Epithelial cell of esophagus (primary cell): ENCODE data around the gene CLEC16A.

Experiments used
- DNase-seq: peaks from one replicate; pipeline ENCODE4 v3.0.0; 2010; ENCODE audit warnings: low read depth
- H3K4me3 ChIP-seq: 2 replicates; pipeline ENCODE4 v1.5.1; 2011; ENCODE audit warnings: mild to moderate bottlenecking, low read length, control low read depth
- TF ChIP-seq, protein P1 (sequence below): IDR thresholded peaks from 2 replicates; pipeline ENCODE4 v1.5.1; 2011; ENCODE audit warnings: low read depth, mild to moderate bottlenecking, low read length, control low read depth, inconsistent platforms; ENCODE audit not compliant: insufficient read depth; ENCODE audit errors: missing control alignments

Gene CLEC16A

DNA sequence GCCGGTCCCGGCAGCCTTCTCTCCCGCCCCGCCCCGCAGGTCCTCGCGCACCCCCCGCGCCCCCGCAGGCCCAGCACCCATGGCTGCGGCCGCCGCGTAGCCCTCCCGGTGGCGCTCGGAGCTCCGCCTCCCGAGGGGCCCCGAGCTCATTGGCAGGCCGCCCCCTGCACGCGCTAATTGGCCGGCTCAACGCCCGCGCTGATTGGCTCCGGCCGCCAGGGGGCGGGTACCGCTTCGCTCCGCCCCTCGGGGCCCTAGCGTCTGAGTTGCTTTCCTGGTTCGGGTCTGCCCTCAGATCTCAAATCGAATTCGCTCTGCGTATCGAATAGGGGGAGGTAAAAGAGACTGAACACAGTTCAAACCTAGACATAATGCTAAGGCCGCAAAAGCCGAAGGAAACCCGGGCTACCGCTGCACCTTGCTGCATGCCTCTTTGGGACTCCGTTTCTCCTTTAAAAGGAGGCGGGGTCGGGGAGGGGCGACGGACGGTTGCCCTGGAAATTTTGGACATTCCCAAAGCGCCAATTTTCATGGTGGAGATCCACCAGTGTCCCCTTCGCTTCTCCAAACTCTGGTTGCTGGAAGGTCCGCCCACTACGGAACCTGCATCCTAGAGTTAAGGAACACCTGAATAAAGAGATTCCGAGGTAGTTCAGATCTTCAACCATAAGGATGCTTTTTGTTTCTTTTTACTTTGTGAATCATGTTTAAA is 1.9 kb upstream of the CLEC16A start, which contains the start of gene DEXI:
DEXI (minus strand) TSS at position 117 of the 712 bp plus-strand sequence. CDS start 463 bp downstream, outside the sequence.
- DNase-seq = peak; percentile 91
- TF ChIP-seq, protein P1, sequence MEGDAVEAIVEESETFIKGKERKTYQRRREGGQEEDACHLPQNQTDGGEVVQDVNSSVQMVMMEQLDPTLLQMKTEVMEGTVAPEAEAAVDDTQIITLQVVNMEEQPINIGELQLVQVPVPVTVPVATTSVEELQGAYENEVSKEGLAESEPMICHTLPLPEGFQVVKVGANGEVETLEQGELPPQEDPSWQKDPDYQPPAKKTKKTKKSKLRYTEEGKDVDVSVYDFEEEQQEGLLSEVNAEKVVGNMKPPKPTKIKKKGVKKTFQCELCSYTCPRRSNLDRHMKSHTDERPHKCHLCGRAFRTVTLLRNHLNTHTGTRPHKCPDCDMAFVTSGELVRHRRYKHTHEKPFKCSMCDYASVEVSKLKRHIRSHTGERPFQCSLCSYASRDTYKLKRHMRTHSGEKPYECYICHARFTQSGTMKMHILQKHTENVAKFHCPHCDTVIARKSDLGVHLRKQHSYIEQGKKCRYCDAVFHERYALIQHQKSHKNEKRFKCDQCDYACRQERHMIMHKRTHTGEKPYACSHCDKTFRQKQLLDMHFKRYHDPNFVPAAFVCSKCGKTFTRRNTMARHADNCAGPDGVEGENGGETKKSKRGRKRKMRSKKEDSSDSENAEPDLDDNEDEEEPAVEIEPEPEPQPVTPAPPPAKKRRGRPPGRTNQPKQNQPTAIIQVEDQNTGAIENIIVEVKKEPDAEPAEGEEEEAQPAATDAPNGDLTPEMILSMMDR = peak; percentile 22
- peak within 1 kb of the TSS; percentile 54 for H3K4me3 ChIP-seq

DNA sequence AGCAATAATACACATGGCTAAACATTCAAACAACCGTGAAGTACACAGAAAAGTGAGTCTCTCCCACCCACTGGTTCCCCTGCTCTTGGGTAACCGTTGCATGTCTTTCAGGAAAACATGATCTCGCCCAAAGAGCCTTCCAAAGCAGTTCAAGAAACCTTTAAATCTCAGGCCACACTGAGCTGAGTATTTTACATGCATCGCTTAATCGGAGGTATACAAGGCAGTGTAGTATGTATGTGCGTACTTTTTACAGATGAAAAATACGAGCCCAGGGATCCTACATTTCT is 1.4 kb upstream of the CLEC16A start:
- peak overlapping the region; percentile 54 for H3K4me3 ChIP-seq
- TF ChIP-seq, protein P1 = no peak
- no peak for DNase-seq

DNA sequence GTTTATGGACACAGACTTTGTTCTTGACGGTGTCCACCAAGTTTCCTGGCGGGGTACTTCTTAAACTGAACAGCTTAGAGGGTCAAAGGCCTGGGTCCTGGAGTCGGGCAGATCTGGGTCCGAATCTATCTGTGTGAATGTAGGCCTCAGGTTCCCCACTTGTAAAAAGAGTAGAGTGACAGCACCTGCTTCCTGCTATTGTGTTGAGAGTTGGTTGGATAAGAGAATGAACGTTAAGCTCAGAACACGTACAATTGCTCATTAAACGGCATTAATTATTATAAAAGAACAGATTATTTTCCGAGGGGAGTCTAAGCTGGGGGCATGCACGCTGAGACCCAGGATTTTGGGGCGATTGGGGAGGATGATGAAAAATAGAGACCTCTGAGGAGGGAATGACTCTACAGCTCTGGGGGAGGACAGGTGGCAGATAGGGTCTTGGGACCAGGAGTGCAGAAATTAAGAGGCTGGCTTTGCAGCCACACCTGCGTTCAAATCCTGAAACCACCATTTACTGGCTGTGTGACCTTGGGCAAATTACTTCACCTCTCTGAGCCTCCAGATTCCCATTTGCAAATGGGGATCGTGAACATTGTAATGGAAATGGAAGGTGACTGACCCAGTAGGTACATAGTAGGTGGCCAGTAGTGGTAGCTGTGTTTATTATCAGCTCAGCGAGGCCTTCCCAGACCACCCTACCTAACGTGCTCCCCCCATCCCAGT is 862 bp downstream of the CLEC16A start:
- TF ChIP-seq, protein P1 = no peak

DNA sequence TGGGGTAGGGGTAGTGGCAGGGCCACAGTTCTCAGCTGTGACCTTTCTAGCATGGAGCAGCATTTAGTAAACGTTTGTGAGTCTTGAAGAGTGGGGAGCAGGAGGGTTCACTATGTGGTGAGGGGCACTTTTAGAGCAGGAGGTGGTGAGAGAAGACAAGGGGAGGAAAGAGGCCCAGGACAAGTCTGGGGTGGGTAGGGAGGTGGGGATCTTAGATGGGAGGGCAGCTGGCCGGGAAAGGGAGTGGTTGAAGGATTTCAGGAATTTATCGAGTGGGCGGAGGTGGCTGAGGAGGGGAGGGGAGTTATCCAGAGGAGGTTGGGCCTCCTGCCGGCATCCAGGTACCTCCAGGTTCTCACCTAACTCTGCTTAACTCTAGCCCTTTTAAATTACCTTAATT is 1.9 kb downstream of the CLEC16A start:
- TF ChIP-seq, protein P1 = no peak
- DNase-seq = peak; percentile 54
- H3K4me3 ChIP-seq = peak overlapping the region; percentile 20

More for the DNA sequence above, 862 bp downstream of the CLEC16A start:
- H3K4me3 ChIP-seq = peak overlapping the region; percentile 88
- no peak for DNase-seq

DNA sequence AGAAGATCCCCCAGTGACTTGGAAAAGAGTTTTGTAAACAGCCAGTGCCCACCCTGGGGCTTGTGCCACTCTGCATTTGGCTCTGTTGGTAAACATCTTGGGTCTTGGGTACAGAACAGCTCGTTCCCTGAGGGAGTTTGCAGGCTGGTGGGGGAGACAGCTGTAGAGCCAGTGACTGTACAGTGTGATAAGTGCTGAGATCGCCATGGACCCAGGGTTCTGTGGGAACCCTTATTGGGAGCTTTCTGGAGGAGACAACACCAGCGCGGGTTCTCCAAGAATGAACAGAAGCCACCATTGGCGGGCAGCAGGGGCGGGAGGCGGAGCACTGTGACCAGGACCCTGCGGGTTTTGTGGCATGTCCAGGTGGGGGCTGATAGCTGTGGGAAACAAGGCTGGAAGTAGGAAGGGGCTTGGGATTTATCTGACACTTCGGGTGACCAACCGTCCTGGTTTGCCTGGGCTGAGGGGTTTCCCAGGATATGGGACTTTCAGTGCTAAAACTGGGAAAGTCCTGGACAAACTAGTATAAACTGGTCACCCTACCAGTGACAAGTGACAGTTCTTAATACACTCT is 2.9 kb downstream of the CLEC16A start:
- H3K4me3 ChIP-seq = no peak overlapping the region
- no peak for DNase-seq
- TF ChIP-seq, protein P1 = no peak

DNA sequence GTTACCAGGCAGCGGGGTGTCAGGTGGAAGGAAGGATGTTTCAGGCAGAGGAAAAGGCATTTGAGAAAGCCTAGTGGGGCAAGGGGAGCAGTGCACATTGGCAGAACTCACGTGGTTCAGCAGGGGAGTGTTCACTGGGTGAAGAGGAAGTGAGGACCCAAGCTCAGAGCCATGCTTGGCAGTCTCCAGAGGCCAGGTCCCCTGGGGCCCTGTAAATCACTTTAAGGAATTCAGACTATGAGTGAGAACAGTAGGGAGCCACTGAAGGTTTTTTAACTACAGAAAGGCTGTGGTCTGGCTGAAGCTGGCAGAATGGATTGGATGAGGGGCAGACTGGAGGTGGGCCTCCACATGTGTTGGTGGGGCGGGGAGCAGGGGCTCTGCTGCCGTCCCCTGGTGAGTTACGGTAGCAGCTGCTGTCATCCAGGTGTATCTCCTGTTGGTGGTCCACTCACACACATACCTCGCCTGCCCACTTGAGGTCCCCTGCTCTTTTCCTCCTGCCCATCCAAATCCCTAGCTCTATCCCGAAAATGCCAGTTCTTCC is 5.1 kb downstream of the CLEC16A start:
- TF ChIP-seq, protein P1 = no peak
- H3K4me3 ChIP-seq = no peak overlapping the region
- peak; percentile 38 for DNase-seq
